Measurements from ENCODE around the gene OS9.

GRCh38 chr12:57751788-57752667 is 58.1 kb downstream of the OS9 start, which contains the start of gene CDK4:
- TF ChIP-seq, protein P1, sequence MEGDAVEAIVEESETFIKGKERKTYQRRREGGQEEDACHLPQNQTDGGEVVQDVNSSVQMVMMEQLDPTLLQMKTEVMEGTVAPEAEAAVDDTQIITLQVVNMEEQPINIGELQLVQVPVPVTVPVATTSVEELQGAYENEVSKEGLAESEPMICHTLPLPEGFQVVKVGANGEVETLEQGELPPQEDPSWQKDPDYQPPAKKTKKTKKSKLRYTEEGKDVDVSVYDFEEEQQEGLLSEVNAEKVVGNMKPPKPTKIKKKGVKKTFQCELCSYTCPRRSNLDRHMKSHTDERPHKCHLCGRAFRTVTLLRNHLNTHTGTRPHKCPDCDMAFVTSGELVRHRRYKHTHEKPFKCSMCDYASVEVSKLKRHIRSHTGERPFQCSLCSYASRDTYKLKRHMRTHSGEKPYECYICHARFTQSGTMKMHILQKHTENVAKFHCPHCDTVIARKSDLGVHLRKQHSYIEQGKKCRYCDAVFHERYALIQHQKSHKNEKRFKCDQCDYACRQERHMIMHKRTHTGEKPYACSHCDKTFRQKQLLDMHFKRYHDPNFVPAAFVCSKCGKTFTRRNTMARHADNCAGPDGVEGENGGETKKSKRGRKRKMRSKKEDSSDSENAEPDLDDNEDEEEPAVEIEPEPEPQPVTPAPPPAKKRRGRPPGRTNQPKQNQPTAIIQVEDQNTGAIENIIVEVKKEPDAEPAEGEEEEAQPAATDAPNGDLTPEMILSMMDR (conservative IDR thresholded peaks at IDR 0.05; ENCODE audit: low read length): no peak
- TF ChIP-seq EZH2phosphoT487 (IDR thresholded peaks at IDR 0.05; ENCODE audit: borderline replicate concordance, low read depth, low read length): no peak

Data from OCI-LY7 (cell line).